ENCODE measurements around the gene HACD4. TPM values are rescaled to one million over a fixed set of nuclear protein-coding genes. Genes with fewer than 3 reads are reported as not detected.

The HACD4 gene
- total and polyA plus RNA-seq, 9 of the 15 experiments (the other 6 are each of a cell fraction or from before 2014, with no cell fraction given): 0.02 TPM; not detected in 8

- Histone ChIP-seq H3K4me2 (ENCODE audit: insufficient read depth, low read length) (no peak overlapping the region), H3K4me3 (no peak overlapping the region), H3K9me3 (replicated peaks; ENCODE audit: control insufficient read depth, insufficient read depth, low read depth, low read length) (no peaks in the 10 kb centered on the region), H3K4me1 (replicated peaks in 1 of 2; ENCODE audit: control insufficient read depth in 2 of 2, insufficient read depth in 2 of 2, low read length in 2 of 2) (no peaks in the 10 kb centered on the region), H3K36me3 (ENCODE audit: control insufficient read depth, insufficient read depth, low read length) (no peaks in the 10 kb centered on the region), H3K9me1 (ENCODE audit: control insufficient read depth, insufficient read depth, low read length) (no peaks in the 10 kb centered on the region), H4K20me1 (replicated peaks; ENCODE audit: control insufficient read depth, insufficient read depth, low read length) (no peaks in the 10 kb centered on the region), H3K9ac (ENCODE audit: insufficient read depth in 1 of 2, low read depth in 2 of 2, low read length in 2 of 2) (no peak overlapping the region), H2AFZ (ENCODE audit: low read depth, low read length) (no peak overlapping the region), H3K27ac (ENCODE audit: extremely low read depth, low read depth, low read length) (no peak overlapping the region), H3K79me2 (ENCODE audit: control insufficient read depth, insufficient read depth, low read length) (no peaks in the 10 kb centered on the region), H3K27me3 (ENCODE audit: control insufficient read depth in 2 of 2, insufficient read depth in 2 of 2, low read length in 2 of 2) (no peaks in the 10 kb centered on the region)
- FAIRE-seq (no peak), DNase-seq (ENCODE audit: extremely low read depth in 1 of 4, low spot score in 3 of 4) (no peak), ATAC-seq (no peak)
- POLR2A ChIA-PET: no interaction called here
- no TSS peak for BruUV-seq (replicated peaks)
- CTCF ChIA-PET (ENCODE audit: low intra/inter-chr PET ratio): no interaction called here
- in situ Hi-C loops (cut with MboI): no loop called here
- intact Hi-C loops (cut with micrococcal nuclease): no loop called here
- no CpG with 5 or more reads among the region's 1 CpG for WGBS (ENCODE audit: insufficient coverage, low coverage, missing lambda C conversion rate)
- TF ChIP-seq, protein P1, sequence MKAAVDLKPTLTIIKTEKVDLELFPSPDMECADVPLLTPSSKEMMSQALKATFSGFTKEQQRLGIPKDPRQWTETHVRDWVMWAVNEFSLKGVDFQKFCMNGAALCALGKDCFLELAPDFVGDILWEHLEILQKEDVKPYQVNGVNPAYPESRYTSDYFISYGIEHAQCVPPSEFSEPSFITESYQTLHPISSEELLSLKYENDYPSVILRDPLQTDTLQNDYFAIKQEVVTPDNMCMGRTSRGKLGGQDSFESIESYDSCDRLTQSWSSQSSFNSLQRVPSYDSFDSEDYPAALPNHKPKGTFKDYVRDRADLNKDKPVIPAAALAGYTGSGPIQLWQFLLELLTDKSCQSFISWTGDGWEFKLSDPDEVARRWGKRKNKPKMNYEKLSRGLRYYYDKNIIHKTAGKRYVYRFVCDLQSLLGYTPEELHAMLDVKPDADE (conservative IDR thresholded peaks at IDR 0.05; ENCODE audit: control insufficient read depth, low read depth, low read length): no peak
- TF ChIP-seq JUNB (CRISPR knock-in tag; conservative IDR thresholded peaks at IDR 0.05) (no peak), ZNF398 (CRISPR knock-in tag; IDR thresholded peaks at IDR 0.05) (no peak), BCL6 (CRISPR knock-in tag; IDR thresholded peaks at IDR 0.05) (no peak), MECOM (CRISPR knock-in tag; IDR thresholded peaks at IDR 0.05) (no peak), HNRNPL (IDR thresholded peaks at IDR 0.05; ENCODE audit: low read depth, low read length) (no peak), FUS (optimal IDR thresholded peaks at IDR 0.05; ENCODE audit: low read depth, low read length) (no peak), FOSL1 (tag; conservative IDR thresholded peaks at IDR 0.05) (no peak), ZNF134 (CRISPR knock-in tag; conservative IDR thresholded peaks at IDR 0.05) (no peak), CTCFL (IDR thresholded peaks at IDR 0.05; ENCODE audit: borderline replicate concordance, insufficient read depth, low read depth, low read length, poor library complexity, severe bottlenecking) (no peak), IFI16 (CRISPR knock-in tag; IDR thresholded peaks at IDR 0.05) (no peak), ZNF24 (IDR thresholded peaks at IDR 0.05) (no peak)
- TF ChIP-seq, protein P2, sequence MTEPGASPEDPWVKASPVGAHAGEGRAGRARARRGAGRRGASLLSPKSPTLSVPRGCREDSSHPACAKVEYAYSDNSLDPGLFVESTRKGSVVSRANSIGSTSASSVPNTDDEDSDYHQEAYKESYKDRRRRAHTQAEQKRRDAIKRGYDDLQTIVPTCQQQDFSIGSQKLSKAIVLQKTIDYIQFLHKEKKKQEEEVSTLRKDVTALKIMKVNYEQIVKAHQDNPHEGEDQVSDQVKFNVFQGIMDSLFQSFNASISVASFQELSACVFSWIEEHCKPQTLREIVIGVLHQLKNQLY (CRISPR knock-in tag; conservative IDR thresholded peaks at IDR 0.05): no peak
- TF ChIP-seq, protein P3, sequence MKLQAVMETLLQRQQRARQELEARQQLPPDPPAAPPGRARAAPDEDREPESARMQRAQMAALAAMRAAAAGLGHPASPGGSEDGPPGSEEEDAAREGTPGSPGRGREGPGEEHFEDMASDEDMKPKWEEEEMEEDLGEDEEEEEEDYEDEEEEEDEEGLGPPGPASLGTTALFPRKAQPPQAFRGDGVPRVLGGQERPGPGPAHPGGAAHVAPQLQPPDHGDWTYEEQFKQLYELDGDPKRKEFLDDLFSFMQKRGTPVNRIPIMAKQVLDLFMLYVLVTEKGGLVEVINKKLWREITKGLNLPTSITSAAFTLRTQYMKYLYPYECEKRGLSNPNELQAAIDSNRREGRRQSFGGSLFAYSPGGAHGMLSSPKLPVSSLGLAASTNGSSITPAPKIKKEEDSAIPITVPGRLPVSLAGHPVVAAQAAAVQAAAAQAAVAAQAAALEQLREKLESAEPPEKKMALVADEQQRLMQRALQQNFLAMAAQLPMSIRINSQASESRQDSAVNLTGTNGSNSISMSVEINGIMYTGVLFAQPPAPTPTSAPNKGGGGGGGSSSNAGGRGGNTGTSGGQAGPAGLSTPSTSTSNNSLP (IDR thresholded peaks at IDR 0.05; ENCODE audit: borderline replicate concordance, low read depth, low read length): no peak
Observed at GRCh38 chr9:20987521-20987920, 43.9 kb downstream of the HACD4 start.
